GM18909 (cell line): ENCODE measurements around the gene CRY2.
"Not testable (repeated sequence)": the region's sequence is repeated elsewhere in the genome, so short reads cannot be mapped to it uniquely, and the experiment has no call there.

Source experiments
- ATAC-seq: cut with Tn5 transposase; IDR thresholded peaks from one replicate; pipeline ENCODE4 v1.9.1; 2021; ENCODE audit warnings: mild to moderate bottlenecking; ENCODE audit not compliant: unreplicated experiment, poor library complexity

Gene CRY2

GRCh38 chr11:45895553-45896259 is 48.4 kb downstream of the CRY2 start:
- ATAC-seq = no peak

GRCh38 chr11:45896422-45896984 is 49.2 kb downstream of the CRY2 start:
- ATAC-seq = no peak

GRCh38 chr11:45897556-45897955 is 50.3 kb downstream of the CRY2 start:
- ATAC-seq = no peak

- ATAC-seq = no peak
Observed at GRCh38 chr11:45899086-45899447, 51.8 kb downstream of the CRY2 start.

GRCh38 chr11:45899448-45900174 is 52.3 kb downstream of the CRY2 start:
- ATAC-seq = peak; percentile 55

GRCh38 chr11:45900175-45900800 is 53.0 kb downstream of the CRY2 start:
- ATAC-seq = peak; percentile 16

- no peak for ATAC-seq
Observed at GRCh38 chr11:45900916-45901617, 53.8 kb downstream of the CRY2 start.

- ATAC-seq = no peak
Observed at GRCh38 chr11:45901626-45902025, 54.4 kb downstream of the CRY2 start.

- ATAC-seq = no peak
Observed at GRCh38 chr11:45902452-45903380, 55.4 kb downstream of the CRY2 start.

GRCh38 chr11:45904309-45904915 is 57.1 kb downstream of the CRY2 start:
- ATAC-seq = no peak

- no peak for ATAC-seq
Observed at GRCh38 chr11:45905095-45905494, 57.8 kb downstream of the CRY2 start.

GRCh38 chr11:45905576-45905975 is 58.3 kb downstream of the CRY2 start:
- not testable (repeated sequence) for ATAC-seq

- ATAC-seq = no peak
Observed at GRCh38 chr11:45906096-45906682, 58.9 kb downstream of the CRY2 start.

- ATAC-seq = no peak
Observed at GRCh38 chr11:45906965-45907611, 59.8 kb downstream of the CRY2 start, which contains the start of gene FREY1. Gene FREY1, minus strand, starts transcription at chr11:45907271. Its CDS starts 26 bp downstream, at chr11:45907245.

GRCh38 chr11:45907911-45908370 is 60.7 kb downstream of the CRY2 start:
- no peak for ATAC-seq

GRCh38 chr11:45909594-45910475 is 62.6 kb downstream of the CRY2 start:
- ATAC-seq = no peak

GRCh38 chr11:45910623-45911022 is 63.3 kb downstream of the CRY2 start:
- ATAC-seq = no peak
